Dedifferentiated amniotic fluid mesenchymal stem cell (primary cell): ENCODE measurements around the gene LPP.

Source experiments
- DNase-seq: peaks from one replicate; pipeline ENCODE4 v3.0.0-alpha.2; 2016; ENCODE audit errors: extremely low spot score

LPP gene

DNA sequence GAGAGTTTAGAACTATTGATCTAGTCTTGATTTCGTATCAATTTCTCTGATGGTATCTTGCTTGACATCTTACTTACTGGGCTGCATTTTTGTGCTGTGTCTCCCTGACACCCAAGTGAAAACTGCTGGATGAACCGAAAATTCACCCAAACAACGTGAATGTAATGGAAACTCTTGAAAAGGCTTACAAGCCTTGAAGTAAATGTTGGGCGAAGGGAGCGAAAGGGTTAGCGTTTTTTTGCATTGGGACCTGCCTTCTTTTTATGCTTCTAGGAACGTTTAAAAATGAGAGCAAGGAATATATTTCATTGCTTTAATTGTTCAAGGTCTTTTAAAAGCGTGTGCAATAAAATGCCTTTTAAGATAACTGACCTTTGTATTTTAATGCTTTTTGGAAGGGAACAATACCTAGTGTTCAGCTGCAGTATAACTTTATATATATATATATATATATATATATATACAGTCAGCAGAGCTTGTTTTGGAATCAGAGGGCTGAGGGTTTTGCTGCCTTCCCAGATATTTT lies 94.1 kb downstream of the LPP start:
- no peak for DNase-seq

DNA sequence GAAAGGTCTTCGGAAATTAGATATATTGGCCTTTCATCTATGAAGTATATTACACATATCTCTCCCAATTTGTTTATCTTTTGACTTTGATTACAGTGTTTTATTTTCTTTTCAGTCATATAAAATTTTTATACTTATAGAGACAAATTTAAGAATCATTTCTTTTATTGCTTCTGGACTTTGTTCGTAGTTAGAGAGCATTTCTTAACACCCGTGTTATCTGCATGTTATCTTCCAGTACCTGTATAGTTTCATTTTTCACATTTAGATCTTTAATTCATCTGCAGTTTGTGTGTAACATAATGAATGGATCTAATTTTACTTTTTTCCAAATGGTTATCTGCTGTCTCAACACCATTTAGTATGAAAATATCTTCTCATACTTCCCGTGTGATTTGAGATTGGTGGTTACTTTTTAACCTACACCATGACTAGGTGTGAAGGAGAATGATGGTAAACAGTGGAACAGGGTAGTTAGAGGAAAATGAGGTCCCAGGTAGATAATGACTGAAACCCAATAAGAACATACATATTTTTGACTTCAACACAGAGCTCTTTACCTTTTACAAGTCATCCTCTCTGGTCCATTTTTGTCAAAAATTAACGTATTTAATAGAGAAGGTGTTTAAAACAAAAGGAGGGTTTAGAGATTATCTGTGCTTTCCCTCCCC lies 99.3 kb downstream of the LPP start:
- DNase-seq = no peak

DNA sequence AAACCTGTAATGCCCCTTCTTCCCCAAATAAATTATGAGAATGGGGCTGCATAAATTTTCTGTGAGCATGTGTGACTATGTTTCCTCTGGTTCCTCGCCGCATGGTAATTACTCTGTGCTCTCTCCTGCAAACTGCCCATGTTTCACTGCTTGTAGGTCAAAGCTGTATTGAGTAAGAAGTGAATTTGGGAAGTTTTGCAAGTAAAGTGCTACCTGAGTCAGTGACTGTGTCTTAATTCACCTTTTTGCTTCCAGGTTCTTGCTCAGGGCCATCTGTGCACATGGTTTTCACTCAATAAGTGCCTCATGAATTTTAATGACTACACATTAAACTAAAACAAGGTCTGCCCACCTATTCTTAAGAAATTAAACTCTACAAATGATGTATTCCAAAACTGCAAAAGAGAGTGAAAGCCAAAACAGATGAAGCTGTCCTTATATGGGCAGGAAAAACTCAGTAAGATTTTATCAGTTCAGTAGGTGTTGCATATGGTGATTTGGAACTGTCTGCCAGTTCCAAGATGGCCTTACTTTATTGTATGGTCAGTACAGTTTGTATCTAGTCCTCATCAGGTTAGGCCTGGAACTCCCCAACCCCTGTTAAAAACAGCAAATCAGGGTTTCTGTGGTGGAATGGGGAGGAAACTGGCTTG lies 100.0 kb downstream of the LPP start:
- DNase-seq = no peak

DNA sequence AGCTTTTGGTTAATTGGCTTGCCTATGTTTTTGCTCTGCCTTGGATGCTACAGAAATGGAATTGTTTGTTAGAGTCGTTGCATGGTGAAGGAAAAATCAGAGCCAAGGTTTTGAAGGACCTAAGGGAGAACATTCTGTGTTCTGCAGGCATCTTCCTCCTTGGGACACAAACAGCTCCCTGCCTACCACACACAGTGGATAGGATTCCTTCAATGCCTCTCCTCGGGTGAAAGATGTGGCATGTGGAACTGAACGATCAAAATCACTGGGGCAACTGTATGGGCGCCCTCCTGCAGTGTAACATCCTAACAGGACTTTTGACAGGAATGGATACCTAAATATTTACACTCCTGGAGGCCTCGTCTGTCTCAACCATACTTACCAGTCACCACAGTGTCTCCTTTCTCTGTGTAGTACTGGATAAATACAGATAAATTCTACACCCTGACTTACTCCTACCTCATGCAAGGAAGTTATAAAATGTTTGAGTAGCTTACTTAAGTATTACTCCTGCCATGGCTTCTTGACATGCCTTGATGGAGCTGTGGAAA lies 100.6 kb downstream of the LPP start:
- no peak for DNase-seq

DNA sequence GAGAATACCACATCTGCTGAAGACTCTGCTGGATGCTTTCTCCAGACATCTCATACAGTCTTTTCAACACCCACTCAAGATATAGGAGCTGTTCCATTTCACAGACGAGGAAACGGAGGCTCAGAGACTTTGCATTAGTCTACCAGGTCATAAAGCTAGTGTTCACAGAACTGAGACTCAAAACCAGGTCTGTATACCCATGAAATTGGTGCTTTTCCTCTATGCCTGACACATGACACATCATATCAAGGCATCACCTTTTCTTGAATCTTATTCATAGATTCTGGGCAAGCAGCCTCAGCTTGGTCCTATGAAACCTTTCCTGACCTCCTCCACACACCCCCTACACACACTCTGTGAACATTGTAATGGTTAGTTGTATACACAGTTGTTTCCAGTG lies 101.2 kb downstream of the LPP start:
- no peak for DNase-seq

DNA sequence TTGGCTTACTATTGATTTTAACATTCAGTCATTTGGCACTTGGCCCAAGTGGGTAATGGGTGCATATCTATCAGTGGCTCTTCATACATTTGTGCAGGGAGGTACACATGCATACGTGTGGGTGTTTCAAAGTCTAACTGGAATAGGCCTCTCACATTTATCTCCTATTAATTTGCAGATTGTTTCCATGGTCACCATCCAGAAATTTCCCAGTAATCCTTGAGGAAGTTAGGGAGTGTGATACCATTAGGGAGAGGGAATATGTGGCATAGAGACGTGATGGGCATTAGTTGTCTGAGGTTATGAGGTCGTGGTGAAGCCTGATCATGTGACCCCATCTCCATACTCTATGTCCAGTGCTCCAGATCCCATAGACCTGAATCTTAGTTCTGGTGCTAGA lies 102.8 kb downstream of the LPP start:
- no peak for DNase-seq

DNA sequence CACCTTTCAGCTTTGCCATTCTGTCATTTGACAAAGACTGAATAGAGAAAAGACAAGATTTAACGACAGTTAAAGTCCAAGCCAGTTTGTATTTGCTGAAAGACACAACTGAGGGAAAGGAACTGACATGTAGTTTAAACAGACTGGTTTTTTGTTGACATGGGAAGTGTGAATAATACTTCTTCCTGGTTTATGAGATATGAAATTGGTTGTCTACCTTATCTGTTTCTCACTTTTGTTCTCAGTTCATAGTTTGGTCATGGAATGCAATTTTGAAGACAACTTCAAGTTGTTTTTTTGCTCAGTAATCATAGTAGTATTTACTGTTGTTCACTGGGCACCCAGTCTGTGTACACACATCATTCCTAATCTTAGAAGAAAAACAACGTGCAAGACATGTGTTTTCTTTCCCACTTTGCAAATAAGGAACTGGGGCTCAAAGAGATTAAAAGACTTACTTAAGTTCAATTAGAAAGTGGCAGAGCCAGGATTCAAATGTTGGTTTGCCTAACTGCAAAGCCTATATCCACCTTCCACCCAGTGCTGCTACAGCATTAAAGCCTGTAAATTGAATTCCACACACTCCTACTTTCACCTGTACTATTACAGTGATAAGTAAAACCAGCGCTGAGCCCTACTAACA lies 103.5 kb downstream of the LPP start:
- DNase-seq = no peak

- DNase-seq = no peak
These were observed 105.2 kb downstream of the LPP start for GRCh38 chr3:188259191-188259590.

- DNase-seq = no peak
These were observed 105.6 kb downstream of the LPP start for GRCh38 chr3:188259596-188259995.

DNA sequence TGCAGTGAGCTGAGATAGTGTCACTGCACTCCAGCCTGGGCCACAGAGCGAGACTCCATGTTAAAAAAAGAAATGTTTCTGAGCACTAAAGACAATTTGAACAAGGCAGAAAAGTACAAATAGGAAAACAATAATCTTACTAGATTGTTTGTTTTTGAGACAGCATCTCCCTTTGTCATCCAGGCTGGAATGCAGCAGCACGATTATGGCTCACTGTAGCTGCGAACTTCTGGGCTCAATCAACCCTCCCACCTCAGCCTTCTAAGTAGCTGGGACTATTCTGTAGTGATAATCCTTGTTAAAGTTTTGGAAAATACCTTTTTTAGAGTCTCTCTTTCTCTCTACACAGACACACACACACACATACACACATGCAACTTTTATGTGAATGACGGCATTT lies 107.1 kb downstream of the LPP start:
- no peak for DNase-seq

- DNase-seq = no peak
These were observed 108.5 kb downstream of the LPP start for GRCh38 chr3:188262488-188262887.

DNA sequence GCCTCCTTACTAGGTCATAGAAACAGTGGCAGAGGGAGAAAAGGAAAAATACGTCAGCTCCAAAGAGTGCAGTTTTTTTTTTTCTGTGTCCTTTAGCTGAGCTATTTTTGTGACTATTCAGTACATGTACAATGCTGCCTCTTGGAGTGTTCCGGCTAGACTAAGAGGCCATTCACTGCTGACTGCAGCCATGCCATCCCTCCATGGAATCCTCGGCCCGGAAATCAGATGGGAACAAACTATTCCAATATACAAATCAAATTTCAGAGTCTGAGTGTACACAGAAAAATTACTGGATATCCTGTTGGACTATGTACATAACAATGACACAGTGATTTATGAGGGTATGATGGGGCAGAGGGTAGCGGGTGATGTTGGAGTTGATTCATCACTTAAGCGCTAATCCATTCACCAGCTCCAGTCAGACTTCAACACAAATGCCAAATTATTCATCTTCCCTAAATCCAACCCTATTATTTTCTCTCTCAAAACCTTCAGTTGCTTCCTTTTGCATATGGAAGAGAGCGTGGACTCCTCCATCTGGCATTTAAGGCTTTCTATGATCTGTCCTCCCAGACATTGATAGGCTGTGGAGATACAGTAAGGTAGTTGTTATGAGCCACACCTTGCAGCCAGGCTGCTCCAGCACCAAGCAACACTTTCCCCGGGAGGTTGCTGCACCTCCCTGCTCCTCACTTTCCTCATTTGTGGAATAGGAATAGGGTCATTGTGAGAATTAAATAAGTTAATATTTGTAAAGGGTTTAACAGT lies 109.1 kb downstream of the LPP start:
- DNase-seq = no peak

- no peak for DNase-seq
These were observed 110.6 kb downstream of the LPP start for GRCh38 chr3:188264226-188265207.

DNA sequence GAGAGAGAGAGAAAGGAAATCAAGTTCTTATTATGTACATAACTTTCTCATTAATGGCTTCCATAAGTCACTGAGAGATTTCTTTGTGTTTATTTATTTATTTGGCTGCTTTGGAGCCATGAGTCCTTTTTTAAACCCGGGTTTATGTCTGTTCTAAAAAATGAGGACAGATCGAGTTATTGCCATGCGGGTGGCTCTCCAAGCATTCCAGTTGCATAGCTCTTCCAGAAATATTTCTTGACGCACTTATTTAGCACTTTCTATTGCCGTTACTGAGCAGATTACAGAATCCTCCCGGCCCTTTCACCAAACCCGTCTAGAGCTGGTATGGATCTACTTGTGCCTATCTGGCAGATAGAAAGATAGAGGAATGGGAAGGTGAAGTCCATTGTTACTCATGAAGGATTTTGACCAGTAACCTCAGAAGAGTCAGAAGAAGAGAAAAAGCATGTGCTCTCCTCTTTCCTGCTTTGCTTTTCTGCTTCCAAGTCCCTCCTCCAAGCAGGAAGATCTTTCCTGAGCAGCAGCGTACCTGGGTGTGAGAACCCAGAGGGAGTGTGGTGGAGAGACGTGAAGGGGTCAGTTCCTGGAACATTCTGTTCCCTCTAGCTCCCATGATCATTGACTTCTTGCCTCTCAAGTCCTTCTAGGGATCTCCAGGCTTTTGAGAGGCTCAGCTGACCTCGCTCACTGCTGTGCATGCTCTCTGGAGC lies 112.8 kb downstream of the LPP start:
- DNase-seq = peak; percentile 80

DNA sequence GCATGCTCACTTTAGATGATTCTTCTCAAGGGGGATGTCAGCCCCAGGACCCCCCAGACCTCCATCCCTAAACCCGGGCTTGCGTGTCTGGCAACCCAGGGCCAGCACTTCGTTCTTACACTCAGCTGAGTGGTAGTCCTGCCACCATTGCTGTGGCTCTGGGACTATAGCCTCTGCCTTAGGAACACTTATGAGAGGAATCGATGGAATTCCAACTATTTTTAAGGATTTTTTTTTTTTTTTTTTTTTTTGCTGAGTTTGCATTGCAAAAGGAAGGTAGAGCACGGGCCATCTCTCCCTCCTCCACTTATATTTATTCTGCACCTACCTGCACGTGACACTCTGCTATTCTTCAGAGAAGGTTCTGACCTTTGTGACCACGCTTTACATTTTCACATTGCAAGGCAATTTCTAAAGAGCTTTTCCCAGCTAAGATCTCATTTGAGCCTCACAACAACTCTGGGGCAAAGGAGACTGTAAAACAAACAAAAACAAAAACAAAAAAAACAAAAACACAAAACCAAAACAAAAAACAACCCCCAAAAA lies 113.9 kb downstream of the LPP start:
- no peak for DNase-seq

- DNase-seq = no peak
These were observed 114.4 kb downstream of the LPP start for GRCh38 chr3:188268336-188268735.

DNA sequence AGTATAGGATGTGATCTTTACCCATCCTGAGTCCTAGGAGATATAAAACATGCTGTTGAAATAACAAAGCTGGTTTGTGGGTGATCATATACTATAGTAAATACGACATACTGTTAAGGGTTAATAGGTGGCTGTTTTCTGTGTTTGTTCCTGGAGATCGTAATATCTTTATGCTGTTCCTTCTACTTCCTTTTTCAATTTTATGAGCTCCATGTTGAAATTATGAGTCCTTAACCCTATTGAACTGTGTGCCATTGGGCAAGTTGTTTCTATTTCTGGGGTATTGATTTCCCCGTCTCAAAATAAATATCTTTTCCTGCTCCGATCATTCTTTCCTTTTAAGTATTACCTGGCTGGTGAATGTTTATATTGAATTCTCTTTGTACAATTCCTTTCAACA lies 115.1 kb downstream of the LPP start:
- DNase-seq = no peak

DNA sequence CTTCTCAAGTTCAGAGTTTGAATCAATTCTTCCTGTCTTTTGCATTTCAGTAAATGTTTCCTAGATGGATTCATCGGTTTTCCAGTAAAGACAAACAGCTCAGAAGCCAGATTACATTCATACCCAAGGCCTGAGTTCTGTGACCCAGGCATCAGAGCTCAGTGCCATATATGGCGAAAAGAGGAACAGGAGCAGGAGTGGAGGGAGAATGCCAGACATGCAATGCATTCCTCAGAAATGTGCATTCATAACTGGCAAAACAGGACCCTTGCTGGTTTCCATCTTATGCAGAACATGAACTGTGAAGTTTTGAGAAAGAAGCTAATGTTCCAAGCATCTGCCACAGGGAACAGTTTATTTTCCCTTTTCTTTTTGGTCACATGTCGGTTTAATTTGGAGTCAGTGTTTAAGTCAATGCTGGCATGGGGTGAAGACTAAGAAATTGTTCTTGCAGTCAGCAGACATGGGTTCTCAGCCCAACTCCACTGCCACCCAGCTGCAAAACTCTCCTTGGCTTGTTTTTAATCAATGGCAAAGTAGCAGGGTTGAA lies 116.5 kb downstream of the LPP start:
- peak; percentile 86 for DNase-seq

- no peak for DNase-seq
These were observed 117.4 kb downstream of the LPP start for GRCh38 chr3:188271226-188271914.
